ENCODE results near the gene DLG5.

Gene DLG5

DNA sequence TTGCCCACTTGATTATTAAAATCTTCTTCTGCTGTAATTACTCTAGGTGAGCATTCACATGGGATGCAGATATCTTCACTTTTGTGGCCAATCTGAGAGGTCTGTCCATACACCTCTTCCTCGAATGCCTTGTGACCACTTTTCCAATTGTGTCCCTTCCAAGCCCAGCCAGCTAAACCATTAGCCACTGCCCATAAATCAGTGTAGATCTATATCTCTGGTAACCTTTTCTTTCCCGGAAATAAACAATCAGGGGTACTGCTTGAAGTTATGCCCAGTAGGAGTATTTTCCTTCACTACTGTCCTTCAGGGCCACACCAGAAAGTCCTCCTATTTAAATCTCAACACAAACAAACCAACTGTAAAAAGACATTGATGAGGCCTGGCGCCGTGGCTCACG, 184.4 kb downstream of the DLG5 start:
- no peak for TF ChIP-seq EZH2 (IDR thresholded peaks at IDR 0.05; ENCODE audit: borderline replicate concordance, low read depth, low read length, severe bottlenecking)
- TF ChIP-seq, protein P1, sequence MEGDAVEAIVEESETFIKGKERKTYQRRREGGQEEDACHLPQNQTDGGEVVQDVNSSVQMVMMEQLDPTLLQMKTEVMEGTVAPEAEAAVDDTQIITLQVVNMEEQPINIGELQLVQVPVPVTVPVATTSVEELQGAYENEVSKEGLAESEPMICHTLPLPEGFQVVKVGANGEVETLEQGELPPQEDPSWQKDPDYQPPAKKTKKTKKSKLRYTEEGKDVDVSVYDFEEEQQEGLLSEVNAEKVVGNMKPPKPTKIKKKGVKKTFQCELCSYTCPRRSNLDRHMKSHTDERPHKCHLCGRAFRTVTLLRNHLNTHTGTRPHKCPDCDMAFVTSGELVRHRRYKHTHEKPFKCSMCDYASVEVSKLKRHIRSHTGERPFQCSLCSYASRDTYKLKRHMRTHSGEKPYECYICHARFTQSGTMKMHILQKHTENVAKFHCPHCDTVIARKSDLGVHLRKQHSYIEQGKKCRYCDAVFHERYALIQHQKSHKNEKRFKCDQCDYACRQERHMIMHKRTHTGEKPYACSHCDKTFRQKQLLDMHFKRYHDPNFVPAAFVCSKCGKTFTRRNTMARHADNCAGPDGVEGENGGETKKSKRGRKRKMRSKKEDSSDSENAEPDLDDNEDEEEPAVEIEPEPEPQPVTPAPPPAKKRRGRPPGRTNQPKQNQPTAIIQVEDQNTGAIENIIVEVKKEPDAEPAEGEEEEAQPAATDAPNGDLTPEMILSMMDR (IDR thresholded peaks at IDR 0.05; ENCODE audit: borderline replicate concordance, extremely low read depth, low read length, poor library complexity, severe bottlenecking), result no peak
- Histone ChIP-seq H3K36me3 (ENCODE audit: insufficient read depth, low read length) (no peaks in the 10 kb centered on the region), H3K27ac (ENCODE audit: low read length) (no peak overlapping the region), H3K27me3 (ENCODE audit: insufficient read depth, low read length, poor library complexity) (peaks cover 3% of the 10 kb centered on the region), H3K9ac (ENCODE audit: low read depth, low read length) (no peak overlapping the region), H3K9me3 (ENCODE audit: insufficient read depth, low read length, severe bottlenecking) (no peaks in the 10 kb centered on the region), H3K4me1 (ENCODE audit: insufficient read depth, low read length) (no peaks in the 10 kb centered on the region), H4K20me1 (ENCODE audit: insufficient read depth, low read length) (no peaks in the 10 kb centered on the region), H3K79me2 (ENCODE audit: insufficient read depth, low read length) (no peaks in the 10 kb centered on the region), H2AFZ (ENCODE audit: low read depth, low read length) (no peak overlapping the region), H3K4me2 (ENCODE audit: insufficient read depth, low read length) (no peak overlapping the region), H3K4me3 (ENCODE audit: low read depth in 1 of 2, low read length in 2 of 2) (no peak overlapping the region)
- DNase-seq (no peak), ATAC-seq (ENCODE audit: insufficient read depth, low read depth) (no peak)

DNA sequence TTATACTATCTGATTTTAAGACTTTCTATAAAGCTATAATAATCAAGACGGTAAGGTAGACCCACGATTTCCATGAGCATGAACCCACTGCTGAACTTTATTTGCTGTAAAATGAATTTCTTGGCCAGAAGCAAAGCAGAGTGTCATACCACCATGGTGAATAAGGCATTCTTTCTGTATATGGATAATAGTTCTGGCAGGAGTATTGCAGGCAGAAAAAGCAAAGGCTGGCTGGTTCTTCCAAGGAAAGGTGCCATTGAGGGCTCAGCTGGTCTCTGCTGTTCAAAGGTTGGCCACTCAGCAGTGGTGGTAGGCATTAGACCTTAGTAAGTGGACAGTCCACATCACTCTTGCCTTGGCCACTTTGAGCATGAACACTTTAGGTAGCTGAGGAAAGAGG, 184.8 kb downstream of the DLG5 start:
- DNase-seq, result no peak
- H3K4me2 ChIP-seq (ENCODE audit: insufficient read depth, low read length), result no peak overlapping the region
- TF ChIP-seq, protein P1 (IDR thresholded peaks at IDR 0.05; ENCODE audit: borderline replicate concordance, extremely low read depth, low read length, poor library complexity, severe bottlenecking), result no peak
- no peak for TF ChIP-seq EZH2 (IDR thresholded peaks at IDR 0.05; ENCODE audit: borderline replicate concordance, low read depth, low read length, severe bottlenecking)
- no peaks in the 10 kb centered on the region for H3K79me2 ChIP-seq (ENCODE audit: insufficient read depth, low read length)
- no peak for ATAC-seq (ENCODE audit: insufficient read depth, low read depth)
- H3K27ac ChIP-seq (ENCODE audit: low read length), result no peak overlapping the region
- no peaks in the 10 kb centered on the region for H3K4me1 ChIP-seq (ENCODE audit: insufficient read depth, low read length)
- no peak overlapping the region for H2AFZ ChIP-seq (ENCODE audit: low read depth, low read length)
- no peak overlapping the region for H3K4me3 ChIP-seq (ENCODE audit: low read depth in 1 of 2, low read length in 2 of 2)
- no peaks in the 10 kb centered on the region for H3K36me3 ChIP-seq (ENCODE audit: insufficient read depth, low read length)
- peaks cover 3% of the 10 kb centered on the region for H3K27me3 ChIP-seq (ENCODE audit: insufficient read depth, low read length, poor library complexity)
- H3K9ac ChIP-seq (ENCODE audit: low read depth, low read length), result no peak overlapping the region
- no peaks in the 10 kb centered on the region for H3K9me3 ChIP-seq (ENCODE audit: insufficient read depth, low read length, severe bottlenecking)
- no peaks in the 10 kb centered on the region for H4K20me1 ChIP-seq (ENCODE audit: insufficient read depth, low read length)
